HepG2 (cell line): ENCODE results near the gene ARL4D. TPM values are rescaled to one million over a fixed set of nuclear protein-coding genes. Genes with fewer than 3 reads are reported as not detected.
A peak's percentile ranks its signal among the peaks of the same experiment; 100 is the strongest.

Source experiments
- ATAC-seq: fragments of 200-7000 bp; cut with Tn5 transposase; 3 replicates; pipeline ENCODE4 v1.9.1; 2020; ENCODE audit warnings: mild to moderate bottlenecking, moderate library complexity
- BruUV-seq: library from RNA; stranded (reverse); fragments of 400-500 nt; replicated peaks from 2 replicates; lab custom pipeline; 2021; lab: Mats Ljungman, UMichigan
- CTCF ChIA-PET: fragments of 300-600 bp; formaldehyde crosslinking; extraction: SDS; loops from one replicate; lab custom pipeline; 2021; ENCODE audit warnings: low total read pairs, inconsistent platforms, low intra/inter-chr PET ratio; lab: Yijun Ruan, JAX
- POLR2A ChIA-PET: fragments of 350-600 bp; sonication (Branson Sonifier 250); formaldehyde crosslinking; loops from one replicate; lab custom pipeline; 2020; ENCODE audit warnings: antibody characterized with exemption, inconsistent platforms; lab: Yijun Ruan, JAX
- DNase-seq: peaks from one replicate; pipeline ENCODE4 v3.0.0-alpha.2; 2015; ENCODE audit warnings: low spot score
- FAIRE-seq: peaks from 3 replicates; lab custom pipeline; 2011; peaks lifted over from hg19 to GRCh38; lab: Jason Lieb, UNC
- H2AFZ ChIP-seq: one replicate; pipeline ENCODE4 v1.6.1; 2011; ENCODE audit warnings: low read length, inconsistent platforms
- H3K27ac ChIP-seq: fragments of 300-600 bp; 3 replicates; pipeline ENCODE4 v1.8.0; 2011; ENCODE audit warnings: mixed run types, mild to moderate bottlenecking, mixed read lengths, low read length, inconsistent platforms; ENCODE audit not compliant: insufficient read depth; ENCODE audit errors: extremely low read length
- H3K27me3 ChIP-seq, 2 experiments: fragments of 200-600 bp in 1 of 2; 2 replicates in 1 of 2; 3 replicates in 1 of 2; pipeline versions ENCODE4 v1.6.0 to v1.8.0; 2011; ENCODE audit warnings: low read length in 2 of 2, mild to moderate bottlenecking in 2 of 2, moderate library complexity in 2 of 2, inconsistent platforms in 1 of 2; ENCODE audit not compliant: insufficient read depth in 2 of 2, control insufficient read depth in 1 of 2
- H3K36me3 ChIP-seq, 2 experiments: fragments of 200-600 bp in 1 of 2; replicated peaks in 1 of 2; 2 replicates in 1 of 2; 3 replicates in 1 of 2; pipeline versions ENCODE4 v1.5.1 to v1.8.0; 2011; ENCODE audit warnings: low read length in 2 of 2, inconsistent platforms in 1 of 2; ENCODE audit not compliant: insufficient read depth in 2 of 2, control insufficient read depth in 1 of 2
- H3K4me1 ChIP-seq: 2 replicates; pipeline ENCODE4 v1.5.1; 2012; ENCODE audit warnings: low read length, inconsistent platforms; ENCODE audit not compliant: insufficient read depth
- H3K4me2 ChIP-seq: 2 replicates; pipeline ENCODE4 v1.6.0; 2011; ENCODE audit warnings: low read depth, low read length, inconsistent platforms
- H3K4me3 ChIP-seq, 3 experiments: fragments of 200-600 bp in 1 of 3; sonication (generic), shearing (Covaris generic) in 1 of 3; replicated peaks in 1 of 3; 2 replicates each; pipeline ENCODE4 v1.5.1; 2011 to 2016; ENCODE audit warnings: low read length in 3 of 3, inconsistent platforms in 2 of 3, low read depth in 2 of 3, mild to moderate bottlenecking in 2 of 3, control low read depth in 1 of 3, mixed read lengths in 1 of 3; ENCODE audit not compliant: insufficient read depth in 1 of 3
- H3K79me2 ChIP-seq: one replicate; pipeline ENCODE4 v1.6.1; 2011; ENCODE audit warnings: low read length, inconsistent platforms; ENCODE audit not compliant: insufficient read depth
- H3K9ac ChIP-seq: 2 replicates; pipeline ENCODE4 v1.6.0; 2011; ENCODE audit warnings: mild to moderate bottlenecking, low read depth, low read length, inconsistent platforms; ENCODE audit not compliant: insufficient read depth
- H3K9me3 ChIP-seq: 2 replicates; pipeline ENCODE4 v1.5.1; 2012; ENCODE audit warnings: mild to moderate bottlenecking, low read length
- H4K20me1 ChIP-seq: 2 replicates; pipeline ENCODE4 v1.6.0; 2011; ENCODE audit warnings: inconsistent platforms, mild to moderate bottlenecking, low read length, moderate library complexity; ENCODE audit not compliant: insufficient read depth
- DMAP1 ChIP-seq: IDR thresholded peaks from 2 replicates; pipeline ENCODE4 v1.6.1; 2016
- FOSL2 ChIP-seq: sonication (generic); formaldehyde crosslinking; IDR thresholded peaks from 2 replicates; pipeline ENCODE4 v1.4.0; 2020; ENCODE audit warnings: missing genetic modification reagents
- HNRNPL ChIP-seq: fragments of 200-400 bp; formaldehyde crosslinking; IDR thresholded peaks from 2 replicates; pipeline ENCODE4 v1.6.1; 2017; ENCODE audit warnings: mild to moderate bottlenecking, low read depth, low read length
- POLR2AphosphoS5 ChIP-seq: IDR thresholded peaks from 2 replicates; pipeline ENCODE4 v1.6.1; 2012; ENCODE audit warnings: low read depth, low read length
- TGIF2 ChIP-seq: IDR thresholded peaks from 2 replicates; pipeline ENCODE4 v1.6.1; 2016; ENCODE audit warnings: control low read depth, missing compliant biosample characterization
- ZBTB7A ChIP-seq: sonication (generic); formaldehyde crosslinking; IDR thresholded peaks from 2 replicates; pipeline ENCODE4 v1.8.0; 2022; ENCODE audit warnings: mild to moderate bottlenecking, missing genetic modification reagents
- ZNF691 ChIP-seq: sonication (generic); formaldehyde crosslinking; IDR thresholded peaks from 2 replicates; pipeline ENCODE4 v1.4.0; 2020; ENCODE audit warnings: missing genetic modification reagents, low read depth, mild to moderate bottlenecking, borderline replicate concordance
- WGBS: methylation state at CpG from one replicate; pipeline ENCODE4 v1.1.6; 2017; ENCODE audit warnings: low lambda C conversion rate; 5-methylcytosine and 5-hydroxymethylcytosine counted together
- in situ Hi-C: cut with HindIII; loops from 2 replicates; pipeline ENCODE4 v1.10.0; 2017; ENCODE audit warnings: low pct_unique_long_range_greater_than_20kb; ENCODE audit not compliant: extremely low pct_ligation_motif_present
- intact Hi-C: fragments of 100-400 bp; cut with micrococcal nuclease; formaldehyde crosslinking; loops from one replicate; pipeline ENCODE4 v1.10.0; 2022; ENCODE audit not compliant: unreplicated experiment
- polyA plus RNA-seq, 8 experiments: library from polyadenylated mRNA; depleted of rRNA in 3 of 8; stranded (reverse) in 7 of 8; unstranded in 1 of 8; fragments of >200 nt; fragmentation: Illumina TruSeq in 4 of 8; extraction: Trizol in 4 of 8; gene quantifications; 2 replicates each; pipeline versions ENCODE4 v1.2.1 to v1.2.3, GENCODE V29; 2011 to 2016; ENCODE audit warnings: low read depth in 4 of 8, missing spikeins in 1 of 8, mixed read lengths in 1 of 8; ENCODE audit not compliant: insufficient read depth in 1 of 8
- total RNA-seq, 5 experiments: library from RNA; depleted of rRNA; stranded (reverse); fragments of >200 nt; fragmentation: Illumina TruSeq; extraction: Trizol; gene quantifications; 2 replicates each; pipeline ENCODE4 v1.2.3, GENCODE V29; 2016; ENCODE audit warnings: low read depth in 1 of 5
- TF ChIP-seq, protein P1 (sequence below): sonication (generic); formaldehyde crosslinking; IDR thresholded peaks from 2 replicates; pipeline ENCODE4 v1.5.0; 2020; ENCODE audit warnings: mild to moderate bottlenecking, missing genetic modification reagents, moderate library complexity
- TF ChIP-seq, protein P2 (sequence below): IDR thresholded peaks from 2 replicates; pipeline ENCODE4 v1.6.1; 2016; ENCODE audit warnings: mild to moderate bottlenecking
- TF ChIP-seq, protein P3 (sequence below): sonication (generic); formaldehyde crosslinking; IDR thresholded peaks from 2 replicates; pipeline ENCODE4 v1.4.0; 2020; ENCODE audit warnings: mild to moderate bottlenecking, missing genetic modification reagents
- TF ChIP-seq, protein P4 (sequence below): IDR thresholded peaks from 2 replicates; pipeline ENCODE4 v1.4.0; 2020; ENCODE audit warnings: mild to moderate bottlenecking, missing genetic modification reagents

The ARL4D gene
- total and polyA plus RNA-seq, 2 of the 13 experiments (the other 11 are each of a cell fraction or from before 2014, with no cell fraction given) = 9.0 to 25.9 TPM

DNA sequence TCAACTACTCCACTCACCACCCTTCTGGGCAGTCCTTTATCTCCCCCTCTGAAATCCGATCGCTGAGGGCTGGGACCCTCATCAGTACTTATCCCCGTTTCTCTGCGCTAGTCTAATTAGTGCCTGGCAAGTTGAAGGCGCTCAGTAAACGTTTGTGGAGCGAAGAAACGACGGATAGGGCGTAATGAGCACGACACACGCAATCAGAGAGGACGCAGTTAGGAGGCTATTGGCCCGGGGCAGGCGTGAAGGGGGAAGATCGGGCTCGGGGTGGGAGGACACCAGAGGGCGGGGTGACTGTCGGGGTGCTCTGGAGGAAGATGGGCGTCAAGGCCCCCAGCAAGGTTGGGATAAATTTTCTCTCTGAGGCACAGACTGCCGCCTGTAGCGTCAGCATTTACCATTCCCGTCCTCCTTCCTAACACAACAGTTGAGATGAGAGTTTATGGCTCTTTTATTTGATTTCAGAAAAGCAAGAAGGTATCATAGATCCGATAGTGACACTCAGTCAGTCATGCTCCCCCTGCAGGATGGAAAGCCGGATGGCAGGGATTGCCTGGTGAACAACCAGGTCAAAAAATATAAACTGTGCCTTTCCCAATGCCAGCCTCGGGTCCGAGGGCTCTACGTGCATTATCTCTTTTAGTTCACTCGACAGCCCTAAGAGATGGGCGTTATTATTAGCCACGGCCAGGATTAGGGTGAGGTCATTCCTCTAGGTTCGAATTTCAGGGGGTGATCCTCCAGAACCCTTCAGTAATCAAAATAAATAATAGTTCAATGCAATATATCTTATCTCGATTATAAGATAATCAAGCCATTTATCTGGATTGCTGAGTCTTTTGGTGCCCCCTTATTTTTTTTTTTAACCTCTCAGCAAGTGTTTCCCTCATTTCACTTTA, 9.5 kb upstream of the ARL4D start:
- no peaks in the 10 kb centered on the region for H3K36me3 ChIP-seq
- no peaks in the 10 kb centered on the region for H3K9me3 ChIP-seq
- ATAC-seq = peak; percentile 50
- CTCF ChIA-PET = interaction anchor here (2.4 to 2.5 kb wide), 2 partner anchors 21 to 94 kb away, joined by 14 to 18 read pairs; partner anchors contain the start of gene DHX8
- peak overlapping the region; percentile 81 for H3K9ac ChIP-seq
- H3K4me3 ChIP-seq = peak overlapping the region; percentile 63 to 78 (median 70)
- no peaks in the 10 kb centered on the region for H3K79me2 ChIP-seq
- WGBS = 27% methylated on average over 33 of the region's 33 CpGs
- H2AFZ ChIP-seq = no peak overlapping the region
- H3K4me2 ChIP-seq = peak overlapping the region; percentile 86
- H3K27me3 ChIP-seq = no peaks in the 10 kb centered on the region
- BruUV-seq = no TSS peak
- in situ Hi-C loops (no loop called here), intact Hi-C loops (loop anchor here (1.0 kb wide), 2 partner anchors 20 to 94 kb away; partner anchors contain the start of gene DHX8)
- H4K20me1 ChIP-seq = no peaks in the 10 kb centered on the region
- POLR2A ChIA-PET = interaction anchor here (1.0 to 6.4 kb wide), 18 partner anchors 10 to 184 kb away, joined by 3 to 386 read pairs (median 8); partner anchors contain the start of genes ARL4D, DHX8, ETV4 and TMEM106A
- FAIRE-seq = no peak
- peak; percentile 74 for DNase-seq
- H3K4me1 ChIP-seq = peaks cover 81% of the 10 kb centered on the region
- peak overlapping the region; percentile 86 for H3K27ac ChIP-seq
- TF ChIP-seq FOSL2 (CRISPR knock-in tag) (0 out of 2 replicates have a peak, but pooled peaks have one; percentile 9), ZNF691 (CRISPR knock-in tag) (0 out of 2 replicates have a peak, but pooled peaks have one; percentile 29), DMAP1 (CRISPR knock-in tag) (peak; percentile 28; the same call in 1 of the 2 replicates), POLR2AphosphoS5 (peak; percentile 44; the same call in 1 of the 2 replicates), HNRNPL (no peak), TGIF2 (CRISPR knock-in tag) (peak; percentile 26; the same call in 1 of the 2 replicates), ZBTB7A (CRISPR knock-in tag) (0 out of 2 replicates have a peak, but pooled peaks have one; percentile 29)
- TF ChIP-seq, protein P1, sequence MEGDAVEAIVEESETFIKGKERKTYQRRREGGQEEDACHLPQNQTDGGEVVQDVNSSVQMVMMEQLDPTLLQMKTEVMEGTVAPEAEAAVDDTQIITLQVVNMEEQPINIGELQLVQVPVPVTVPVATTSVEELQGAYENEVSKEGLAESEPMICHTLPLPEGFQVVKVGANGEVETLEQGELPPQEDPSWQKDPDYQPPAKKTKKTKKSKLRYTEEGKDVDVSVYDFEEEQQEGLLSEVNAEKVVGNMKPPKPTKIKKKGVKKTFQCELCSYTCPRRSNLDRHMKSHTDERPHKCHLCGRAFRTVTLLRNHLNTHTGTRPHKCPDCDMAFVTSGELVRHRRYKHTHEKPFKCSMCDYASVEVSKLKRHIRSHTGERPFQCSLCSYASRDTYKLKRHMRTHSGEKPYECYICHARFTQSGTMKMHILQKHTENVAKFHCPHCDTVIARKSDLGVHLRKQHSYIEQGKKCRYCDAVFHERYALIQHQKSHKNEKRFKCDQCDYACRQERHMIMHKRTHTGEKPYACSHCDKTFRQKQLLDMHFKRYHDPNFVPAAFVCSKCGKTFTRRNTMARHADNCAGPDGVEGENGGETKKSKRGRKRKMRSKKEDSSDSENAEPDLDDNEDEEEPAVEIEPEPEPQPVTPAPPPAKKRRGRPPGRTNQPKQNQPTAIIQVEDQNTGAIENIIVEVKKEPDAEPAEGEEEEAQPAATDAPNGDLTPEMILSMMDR (CRISPR knock-in tag) = peak; percentile 83
- TF ChIP-seq, protein P2, sequence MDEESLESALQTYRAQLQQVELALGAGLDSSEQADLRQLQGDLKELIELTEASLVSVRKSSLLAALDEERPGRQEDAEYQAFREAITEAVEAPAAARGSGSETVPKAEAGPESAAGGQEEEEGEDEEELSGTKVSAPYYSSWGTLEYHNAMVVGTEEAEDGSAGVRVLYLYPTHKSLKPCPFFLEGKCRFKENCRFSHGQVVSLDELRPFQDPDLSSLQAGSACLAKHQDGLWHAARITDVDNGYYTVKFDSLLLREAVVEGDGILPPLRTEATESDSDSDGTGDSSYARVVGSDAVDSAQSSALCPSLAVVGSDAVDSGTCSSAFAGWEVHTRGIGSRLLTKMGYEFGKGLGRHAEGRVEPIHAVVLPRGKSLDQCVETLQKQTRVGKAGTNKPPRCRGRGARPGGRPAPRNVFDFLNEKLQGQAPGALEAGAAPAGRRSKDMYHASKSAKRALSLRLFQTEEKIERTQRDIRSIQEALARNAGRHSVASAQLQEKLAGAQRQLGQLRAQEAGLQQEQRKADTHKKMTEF (CRISPR knock-in tag) = 0 out of 2 replicates have a peak, but pooled peaks have one; percentile 26
- TF ChIP-seq, protein P3, sequence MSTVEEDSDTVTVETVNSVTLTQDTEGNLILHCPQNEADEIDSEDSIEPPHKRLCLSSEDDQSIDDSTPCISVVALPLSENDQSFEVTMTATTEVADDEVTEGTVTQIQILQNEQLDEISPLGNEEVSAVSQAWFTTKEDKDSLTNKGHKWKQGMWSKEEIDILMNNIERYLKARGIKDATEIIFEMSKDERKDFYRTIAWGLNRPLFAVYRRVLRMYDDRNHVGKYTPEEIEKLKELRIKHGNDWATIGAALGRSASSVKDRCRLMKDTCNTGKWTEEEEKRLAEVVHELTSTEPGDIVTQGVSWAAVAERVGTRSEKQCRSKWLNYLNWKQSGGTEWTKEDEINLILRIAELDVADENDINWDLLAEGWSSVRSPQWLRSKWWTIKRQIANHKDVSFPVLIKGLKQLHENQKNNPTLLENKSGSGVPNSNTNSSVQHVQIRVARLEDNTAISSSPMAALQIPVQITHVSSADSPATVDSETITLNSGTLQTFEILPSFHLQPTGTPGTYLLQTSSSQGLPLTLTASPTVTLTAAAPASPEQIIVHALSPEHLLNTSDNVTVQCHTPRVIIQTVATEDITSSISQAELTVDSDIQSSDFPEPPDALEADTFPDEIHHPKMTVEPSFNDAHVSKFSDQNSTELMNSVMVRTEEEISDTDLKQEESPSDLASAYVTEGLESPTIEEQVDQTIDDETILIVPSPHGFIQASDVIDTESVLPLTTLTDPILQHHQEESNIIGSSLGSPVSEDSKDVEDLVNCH (CRISPR knock-in tag) = no peak
- TF ChIP-seq, protein P4, sequence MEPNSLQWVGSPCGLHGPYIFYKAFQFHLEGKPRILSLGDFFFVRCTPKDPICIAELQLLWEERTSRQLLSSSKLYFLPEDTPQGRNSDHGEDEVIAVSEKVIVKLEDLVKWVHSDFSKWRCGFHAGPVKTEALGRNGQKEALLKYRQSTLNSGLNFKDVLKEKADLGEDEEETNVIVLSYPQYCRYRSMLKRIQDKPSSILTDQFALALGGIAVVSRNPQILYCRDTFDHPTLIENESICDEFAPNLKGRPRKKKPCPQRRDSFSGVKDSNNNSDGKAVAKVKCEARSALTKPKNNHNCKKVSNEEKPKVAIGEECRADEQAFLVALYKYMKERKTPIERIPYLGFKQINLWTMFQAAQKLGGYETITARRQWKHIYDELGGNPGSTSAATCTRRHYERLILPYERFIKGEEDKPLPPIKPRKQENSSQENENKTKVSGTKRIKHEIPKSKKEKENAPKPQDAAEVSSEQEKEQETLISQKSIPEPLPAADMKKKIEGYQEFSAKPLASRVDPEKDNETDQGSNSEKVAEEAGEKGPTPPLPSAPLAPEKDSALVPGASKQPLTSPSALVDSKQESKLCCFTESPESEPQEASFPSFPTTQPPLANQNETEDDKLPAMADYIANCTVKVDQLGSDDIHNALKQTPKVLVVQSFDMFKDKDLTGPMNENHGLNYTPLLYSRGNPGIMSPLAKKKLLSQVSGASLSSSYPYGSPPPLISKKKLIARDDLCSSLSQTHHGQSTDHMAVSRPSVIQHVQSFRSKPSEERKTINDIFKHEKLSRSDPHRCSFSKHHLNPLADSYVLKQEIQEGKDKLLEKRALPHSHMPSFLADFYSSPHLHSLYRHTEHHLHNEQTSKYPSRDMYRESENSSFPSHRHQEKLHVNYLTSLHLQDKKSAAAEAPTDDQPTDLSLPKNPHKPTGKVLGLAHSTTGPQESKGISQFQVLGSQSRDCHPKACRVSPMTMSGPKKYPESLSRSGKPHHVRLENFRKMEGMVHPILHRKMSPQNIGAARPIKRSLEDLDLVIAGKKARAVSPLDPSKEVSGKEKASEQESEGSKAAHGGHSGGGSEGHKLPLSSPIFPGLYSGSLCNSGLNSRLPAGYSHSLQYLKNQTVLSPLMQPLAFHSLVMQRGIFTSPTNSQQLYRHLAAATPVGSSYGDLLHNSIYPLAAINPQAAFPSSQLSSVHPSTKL = peak; percentile 21; the same call in 1 of the 2 replicates
